ENCODE measurements around the gene OMA1. TPM values are rescaled to one million over a fixed set of nuclear protein-coding genes. Genes with fewer than 3 reads are reported as not detected.

Gene OMA1
- total RNA-seq, 5 donors from 2014 or later (not counting 1 experiment from before 2014, with no cell fraction given) = 31.3 to 50.4 (median 43.9) TPM

DNA sequence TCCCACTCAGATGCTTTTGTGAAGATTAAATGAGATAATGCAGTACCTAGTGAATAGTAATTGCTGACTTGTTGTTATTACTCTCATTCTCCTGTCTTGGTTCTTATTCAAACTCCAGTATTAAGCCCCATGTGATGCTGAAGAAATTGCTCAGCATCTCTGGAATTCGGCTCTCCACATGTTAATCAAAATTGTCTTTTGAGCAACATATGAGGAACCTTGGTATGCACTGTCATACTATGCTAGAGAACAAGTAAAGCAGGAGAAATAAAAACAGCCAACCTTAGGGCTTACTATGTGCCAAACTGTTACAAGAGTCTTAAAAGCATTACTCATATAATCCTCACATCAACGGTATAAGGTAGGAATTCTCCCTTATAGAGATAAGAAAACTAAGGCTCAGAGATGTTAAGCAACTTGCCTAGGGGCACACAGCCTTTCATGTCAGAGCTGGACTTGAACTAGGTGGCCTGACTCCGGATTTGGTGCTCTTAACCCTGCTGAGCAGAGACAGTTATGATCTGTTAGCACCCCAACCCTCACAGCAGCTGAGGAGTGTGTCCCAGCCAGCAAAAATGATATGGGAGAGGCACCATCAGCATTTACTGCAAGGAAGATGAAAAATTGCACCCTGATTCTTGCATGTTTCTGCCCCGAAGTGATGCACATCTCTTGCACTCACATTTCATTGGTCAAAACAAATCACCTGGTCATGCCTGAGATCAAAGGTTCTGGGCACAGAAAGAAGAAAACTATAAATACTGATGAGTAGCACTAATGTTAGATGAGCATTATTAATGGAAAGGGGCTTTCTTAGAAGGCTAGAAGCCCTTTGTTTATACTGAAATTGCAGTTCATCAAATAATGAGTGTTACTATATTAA is 102.3 kb downstream of the OMA1 start:
- H3K9me3 Mint-ChIP-seq = no peaks in the 10 kb centered on the region
- ChIA-PET CTCF (no interaction called here), POLR2A (no interaction called here)
- peaks cover 3 to 14% of the 10 kb centered on the region in 2 donors for H3K27me3 Mint-ChIP-seq
- Histone ChIP-seq H3K27ac (ENCODE audit: low read length) (no peak overlapping the region), H3K27me3 (replicated peaks in 1 of 2; ENCODE audit: control insufficient read depth in 2 of 2, extremely low read depth in 1 of 2, insufficient read depth in 2 of 2, low read length in 1 of 2) (no peaks in the 10 kb centered on the region), H3K36me3 (ENCODE audit: control insufficient read depth in 2 of 2, extremely low read depth in 1 of 2, insufficient read depth in 1 of 2, low read length in 1 of 2) (peaks cover 0 to 4% of the 10 kb centered on the region in 2 donors), H3K9me3 (no peaks in the 10 kb centered on the region), H3K4me1 (ENCODE audit: control insufficient read depth in 1 of 2, extremely low read depth in 1 of 2, insufficient read depth in 2 of 2, low read length in 2 of 2) (no peaks in the 10 kb centered on the region), H3K4me3 (ENCODE audit: control insufficient read depth in 1 of 2, extremely low read depth in 1 of 2, low read length in 1 of 2) (no peak overlapping the region)
- H3K4me3 Mint-ChIP-seq = no peak overlapping the region
- peaks cover 14% of the 10 kb centered on the region for H3K36me3 Mint-ChIP-seq
- no peaks in the 10 kb centered on the region for H3K4me1 Mint-ChIP-seq
- DNase-seq (no peak), ATAC-seq (replicated peaks in 1 of 4) (no peak)
- WGBS (ENCODE audit: insufficient coverage) = 93% methylated on average over 2 of the region's 4 CpGs
- no peak overlapping the region for H3K27ac Mint-ChIP-seq

GRCh38 chr1:58442114-58442513 is 104.4 kb downstream of the OMA1 start:
- H3K36me3 Mint-ChIP-seq = peaks cover 13% of the 10 kb centered on the region
- ATAC-seq (replicated peaks in 1 of 4) = no peak
- no CpG with 5 or more reads among the region's 6 CpGs for WGBS (ENCODE audit: insufficient coverage)
- no peak for DNase-seq
- Histone ChIP-seq H3K4me3 (ENCODE audit: control insufficient read depth in 1 of 2, extremely low read depth in 1 of 2, low read length in 1 of 2) (no peak overlapping the region), H3K27ac (ENCODE audit: low read length) (no peak overlapping the region), H3K9me3 (no peaks in the 10 kb centered on the region), H3K4me1 (ENCODE audit: control insufficient read depth in 1 of 2, extremely low read depth in 1 of 2, insufficient read depth in 2 of 2, low read length in 2 of 2) (no peaks in the 10 kb centered on the region), H3K36me3 (ENCODE audit: control insufficient read depth in 2 of 2, extremely low read depth in 1 of 2, insufficient read depth in 1 of 2, low read length in 1 of 2) (peaks cover 0 to 4% of the 10 kb centered on the region in 2 donors), H3K27me3 (replicated peaks in 1 of 2; ENCODE audit: control insufficient read depth in 2 of 2, extremely low read depth in 1 of 2, insufficient read depth in 2 of 2, low read length in 1 of 2) (no peaks in the 10 kb centered on the region)
- CTCF ChIA-PET = no interaction called here
- H3K9me3 Mint-ChIP-seq = no peaks in the 10 kb centered on the region
- H3K4me3 Mint-ChIP-seq = no peak overlapping the region
- no peaks in the 10 kb centered on the region for H3K4me1 Mint-ChIP-seq
- POLR2A ChIA-PET = no interaction called here
- H3K27ac Mint-ChIP-seq = no peak overlapping the region
- peaks cover 0 to 8% of the 10 kb centered on the region in 2 donors for H3K27me3 Mint-ChIP-seq

DNA sequence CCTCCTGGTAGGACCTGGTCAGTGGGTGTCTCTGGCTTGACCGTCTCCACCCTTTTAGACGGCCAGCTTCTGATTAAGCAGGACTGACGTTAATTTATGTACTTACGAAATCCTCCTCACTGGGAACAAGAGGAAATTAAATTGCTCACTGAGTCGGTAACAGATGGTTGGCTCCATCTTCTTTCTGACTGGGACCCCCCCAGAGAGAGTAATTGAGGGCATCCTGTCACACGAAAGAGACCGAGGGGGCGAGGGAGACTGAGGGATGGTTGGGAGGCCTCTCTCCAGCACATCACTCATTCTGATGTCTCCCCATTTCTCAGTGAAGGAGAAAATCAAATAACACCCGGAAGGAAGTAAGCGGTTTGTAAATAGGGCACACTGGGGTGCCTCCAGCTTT is 104.8 kb downstream of the OMA1 start:
- H3K4me1 Mint-ChIP-seq = no peaks in the 10 kb centered on the region
- H3K27ac Mint-ChIP-seq = no peak overlapping the region
- H3K27me3 Mint-ChIP-seq = peaks cover 0 to 8% of the 10 kb centered on the region in 2 donors
- Histone ChIP-seq H3K27me3 (replicated peaks in 1 of 2; ENCODE audit: control insufficient read depth in 2 of 2, extremely low read depth in 1 of 2, insufficient read depth in 2 of 2, low read length in 1 of 2) (no peaks in the 10 kb centered on the region), H3K4me1 (ENCODE audit: control insufficient read depth in 1 of 2, extremely low read depth in 1 of 2, insufficient read depth in 2 of 2, low read length in 2 of 2) (no peaks in the 10 kb centered on the region), H3K36me3 (ENCODE audit: control insufficient read depth in 2 of 2, extremely low read depth in 1 of 2, insufficient read depth in 1 of 2, low read length in 1 of 2) (peaks cover 0 to 4% of the 10 kb centered on the region in 2 donors), H3K27ac (ENCODE audit: low read length) (no peak overlapping the region), H3K4me3 (ENCODE audit: control insufficient read depth in 1 of 2, extremely low read depth in 1 of 2, low read length in 1 of 2) (no peak overlapping the region), H3K9me3 (no peaks in the 10 kb centered on the region)
- ChIA-PET CTCF (no interaction called here), POLR2A (no interaction called here)
- ATAC-seq (replicated peaks in 1 of 4) (no peak), DNase-seq (no peak)
- no peak overlapping the region for H3K4me3 Mint-ChIP-seq
- WGBS (ENCODE audit: insufficient coverage) = 97% methylated on average over 4 of the region's 10 CpGs
- peaks cover 10% of the 10 kb centered on the region for H3K36me3 Mint-ChIP-seq
- H3K9me3 Mint-ChIP-seq = no peaks in the 10 kb centered on the region

- no peaks in the 10 kb centered on the region for H3K9me3 Mint-ChIP-seq
- no peak overlapping the region for H3K27ac Mint-ChIP-seq
- no peak overlapping the region for H3K4me3 ChIP-seq (ENCODE audit: control insufficient read depth in 1 of 2, extremely low read depth in 1 of 2, low read length in 1 of 2)
- H3K36me3 ChIP-seq (ENCODE audit: control insufficient read depth in 2 of 2, extremely low read depth in 1 of 2, insufficient read depth in 1 of 2, low read length in 1 of 2) = peaks cover 0 to 4% of the 10 kb centered on the region in 2 donors
- no peak overlapping the region for H3K27ac ChIP-seq (ENCODE audit: low read length)
- peaks cover 0 to 8% of the 10 kb centered on the region in 2 donors for H3K27me3 Mint-ChIP-seq
- no peaks in the 10 kb centered on the region for H3K4me1 Mint-ChIP-seq
- WGBS (ENCODE audit: insufficient coverage) = 69% methylated on average over 4 of the region's 5 CpGs
- ChIA-PET CTCF (interaction anchor here in 1 of 2 donors (0.6 kb wide), 1 partner anchor 10 kb away, joined by 3 read pairs; no protein-coding TSS in a partner anchor), POLR2A (no interaction called here)
- ATAC-seq (replicated peaks in 1 of 4) = no peak
- no peaks in the 10 kb centered on the region for H3K27me3 ChIP-seq (replicated peaks in 1 of 2; ENCODE audit: control insufficient read depth in 2 of 2, extremely low read depth in 1 of 2, insufficient read depth in 2 of 2, low read length in 1 of 2)
- H3K4me3 Mint-ChIP-seq = no peak overlapping the region
- H3K9me3 ChIP-seq = no peaks in the 10 kb centered on the region
- peaks cover 7% of the 10 kb centered on the region for H3K36me3 Mint-ChIP-seq
- H3K4me1 ChIP-seq (ENCODE audit: control insufficient read depth in 1 of 2, extremely low read depth in 1 of 2, insufficient read depth in 2 of 2, low read length in 2 of 2) = no peaks in the 10 kb centered on the region
- DNase-seq = no peak
Observed at GRCh38 chr1:58440696-58441095, 105.8 kb downstream of the OMA1 start.

DNA sequence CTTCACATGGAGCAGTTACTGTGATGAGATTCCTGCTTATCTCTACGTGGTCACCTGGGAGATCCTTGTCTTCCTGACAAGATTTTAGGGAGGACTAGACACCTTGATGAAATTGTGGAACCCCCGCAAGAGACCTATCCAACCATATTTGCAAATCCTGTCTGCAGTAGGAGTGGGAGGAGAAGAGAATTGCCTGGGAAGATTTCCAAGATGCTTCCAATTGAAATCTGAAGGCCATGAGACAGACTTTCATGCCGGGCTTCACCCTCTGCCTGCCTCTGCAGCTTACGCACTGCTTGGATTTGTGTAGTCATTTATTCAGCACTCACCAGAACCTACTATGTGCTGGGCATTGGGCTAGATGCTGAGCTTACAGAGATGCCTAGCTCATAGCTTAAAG is 106.6 kb downstream of the OMA1 start:
- H3K27ac ChIP-seq (ENCODE audit: low read length) = no peak overlapping the region
- H3K27me3 Mint-ChIP-seq = peaks cover 0 to 8% of the 10 kb centered on the region in 2 donors
- H3K27ac Mint-ChIP-seq = no peak overlapping the region
- ATAC-seq (replicated peaks in 1 of 4) (no peak), DNase-seq (no peak)
- H3K4me3 ChIP-seq (ENCODE audit: control insufficient read depth in 1 of 2, extremely low read depth in 1 of 2, low read length in 1 of 2) = no peak overlapping the region
- POLR2A ChIA-PET = no interaction called here
- peaks cover 7% of the 10 kb centered on the region for H3K36me3 Mint-ChIP-seq
- peaks cover 0 to 4% of the 10 kb centered on the region in 2 donors for H3K36me3 ChIP-seq (ENCODE audit: control insufficient read depth in 2 of 2, extremely low read depth in 1 of 2, insufficient read depth in 1 of 2, low read length in 1 of 2)
- H3K4me1 Mint-ChIP-seq = no peaks in the 10 kb centered on the region
- H3K27me3 ChIP-seq (replicated peaks in 1 of 2; ENCODE audit: control insufficient read depth in 2 of 2, extremely low read depth in 1 of 2, insufficient read depth in 2 of 2, low read length in 1 of 2) = no peaks in the 10 kb centered on the region
- WGBS (ENCODE audit: insufficient coverage) = 60% methylated on average over 1 of the region's 4 CpGs
- CTCF ChIA-PET = interaction anchor here in 1 of 2 donors (0.6 kb wide), 1 partner anchor 9 kb away, joined by 3 read pairs; no protein-coding TSS in a partner anchor
- H3K9me3 ChIP-seq = no peaks in the 10 kb centered on the region
- H3K9me3 Mint-ChIP-seq = no peaks in the 10 kb centered on the region
- no peaks in the 10 kb centered on the region for H3K4me1 ChIP-seq (ENCODE audit: control insufficient read depth in 1 of 2, extremely low read depth in 1 of 2, insufficient read depth in 2 of 2, low read length in 2 of 2)
- H3K4me3 Mint-ChIP-seq = no peak overlapping the region

DNA sequence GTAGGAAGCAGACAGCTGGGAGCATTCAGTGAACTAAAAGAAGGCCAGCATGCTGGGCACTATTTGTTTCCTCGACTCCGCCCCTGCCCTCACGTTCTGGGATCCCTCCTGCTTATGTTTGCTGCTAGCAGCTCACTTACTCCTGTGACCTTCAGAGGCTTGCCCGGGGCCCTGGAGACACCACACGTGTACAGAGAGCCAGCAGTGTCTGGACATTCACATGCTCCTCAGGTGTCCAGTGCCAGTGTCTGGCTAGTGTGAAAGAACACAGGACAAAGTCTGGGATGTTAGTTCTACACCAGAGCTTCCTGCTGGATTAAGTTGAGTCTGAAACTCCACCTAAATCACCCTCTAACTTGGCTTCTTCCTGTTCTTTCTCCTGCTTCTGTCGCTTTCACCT is 108.1 kb downstream of the OMA1 start:
- Histone ChIP-seq H3K36me3 (ENCODE audit: control insufficient read depth in 2 of 2, extremely low read depth in 1 of 2, insufficient read depth in 1 of 2, low read length in 1 of 2) (peaks cover 0 to 4% of the 10 kb centered on the region in 2 donors), H3K4me1 (ENCODE audit: control insufficient read depth in 1 of 2, extremely low read depth in 1 of 2, insufficient read depth in 2 of 2, low read length in 2 of 2) (no peaks in the 10 kb centered on the region), H3K4me3 (ENCODE audit: control insufficient read depth in 1 of 2, extremely low read depth in 1 of 2, low read length in 1 of 2) (no peak overlapping the region), H3K27ac (ENCODE audit: low read length) (no peak overlapping the region), H3K27me3 (replicated peaks in 1 of 2; ENCODE audit: control insufficient read depth in 2 of 2, extremely low read depth in 1 of 2, insufficient read depth in 2 of 2, low read length in 1 of 2) (no peaks in the 10 kb centered on the region), H3K9me3 (no peaks in the 10 kb centered on the region)
- H3K27me3 Mint-ChIP-seq = peaks cover 0 to 8% of the 10 kb centered on the region in 2 donors
- POLR2A ChIA-PET = no interaction called here
- H3K9me3 Mint-ChIP-seq = no peaks in the 10 kb centered on the region
- DNase-seq = no peak
- H3K27ac Mint-ChIP-seq = no peak overlapping the region
- no peak overlapping the region for H3K4me3 Mint-ChIP-seq
- CTCF ChIA-PET = no interaction called here
- peaks cover 7% of the 10 kb centered on the region for H3K36me3 Mint-ChIP-seq
- H3K4me1 Mint-ChIP-seq = no peaks in the 10 kb centered on the region
- WGBS (ENCODE audit: insufficient coverage) = 89% methylated on average over 6 of the region's 6 CpGs
- ATAC-seq (replicated peaks in 1 of 4) = no peak

All from T-cell (primary cell).